GM12892 (cell line): ENCODE measurements around the gene SIPA1L3.

ENCODE experiments used
- POLR2A ChIP-seq: IDR thresholded peaks from 2 replicates; pipeline ENCODE4 v1.6.1; 2011; ENCODE audit warnings: low read depth, low read length, control low read depth
- POLR2AphosphoS5 ChIP-seq: IDR thresholded peaks from 2 replicates; pipeline ENCODE4 v1.6.1; 2011; ENCODE audit warnings: low read depth, low read length, control low read depth
- TAF1 ChIP-seq: IDR thresholded peaks from 2 replicates; pipeline ENCODE4 v1.6.1; 2011; ENCODE audit warnings: low read depth, mild to moderate bottlenecking, control low read depth, low read length, borderline replicate concordance

- TF ChIP-seq POLR2A (no peak), POLR2AphosphoS5 (no peak), TAF1 (no peak)
Observed at GRCh38 chr19:37925212-37925611, 18.2 kb downstream of the SIPA1L3 start.
